Activated T-cell treated with anti-CD3 and anti-CD28 coated beads for 4 hours (primary cell): ENCODE measurements around the gene GAS5.
A peak's percentile ranks its signal among the peaks of the same experiment; 100 is the strongest.
"Not testable (repeated sequence)": the region's sequence is repeated elsewhere in the genome, so short reads cannot be mapped to it uniquely, and the experiment has no call there.

Experiments
- DNase-seq: peaks from one replicate; pipeline ENCODE4 v3.0.0-alpha.2; 2020

Gene GAS5

GRCh38 chr1:173867753-173868265, at the start of gene GAS5:
GAS5 (minus strand) TSS chr1:173867989.
- DNase-seq = peak; percentile 99

GRCh38 chr1:173917149-173917548, 49.4 kb upstream of the GAS5 start, which contains the start of gene SERPINC1:
SERPINC1 (minus strand) TSS chr1:173917327; CDS start chr1:173917259, 68 bp downstream.
- no peak for DNase-seq

GRCh38 chr1:173916667-173917066, 48.9 kb upstream of the GAS5 start:
- no peak for DNase-seq

- no peak for DNase-seq
Measured at GRCh38 chr1:173915596-173915995, 47.8 kb upstream of the GAS5 start.

GRCh38 chr1:173914366-173914871, 46.6 kb upstream of the GAS5 start:
- peak; percentile 4 for DNase-seq

- no peak for DNase-seq
Measured at GRCh38 chr1:173913111-173913510, 45.3 kb upstream of the GAS5 start.

GRCh38 chr1:173903827-173904531, 36.2 kb upstream of the GAS5 start:
- no peak for DNase-seq

GRCh38 chr1:173900992-173901391, 33.2 kb upstream of the GAS5 start:
- no peak for DNase-seq

GRCh38 chr1:173900427-173900826, 32.6 kb upstream of the GAS5 start:
- no peak for DNase-seq

GRCh38 chr1:173894189-173894588, 26.4 kb upstream of the GAS5 start:
- no peak for DNase-seq

- no peak for DNase-seq
Measured at GRCh38 chr1:173893611-173894010, 25.8 kb upstream of the GAS5 start.

- no peak for DNase-seq
Measured at GRCh38 chr1:173889885-173890284, 22.1 kb upstream of the GAS5 start.

- DNase-seq = no peak
Measured at GRCh38 chr1:173888749-173889148, 21.0 kb upstream of the GAS5 start.

- no peak for DNase-seq
Measured at GRCh38 chr1:173887627-173888026, 19.8 kb upstream of the GAS5 start.

GRCh38 chr1:173886746-173887611, 19.2 kb upstream of the GAS5 start:
- DNase-seq = no peak

GRCh38 chr1:173884701-173885100, 16.9 kb upstream of the GAS5 start:
- DNase-seq = no peak

GRCh38 chr1:173881117-173881516, 13.3 kb upstream of the GAS5 start:
- not testable (repeated sequence) for DNase-seq

- no peak for DNase-seq
Measured at GRCh38 chr1:173878251-173878650, 10.5 kb upstream of the GAS5 start.

- DNase-seq = no peak
Measured at GRCh38 chr1:173876732-173877131, 8.9 kb upstream of the GAS5 start.

GRCh38 chr1:173871500-173871899, 3.7 kb upstream of the GAS5 start:
- DNase-seq = no peak

- DNase-seq = no peak
Measured at GRCh38 chr1:173871091-173871490, 3.3 kb upstream of the GAS5 start.

GRCh38 chr1:173870252-173871075, 2.7 kb upstream of the GAS5 start:
- no peak for DNase-seq

- DNase-seq = no peak
Measured at GRCh38 chr1:173869021-173869359, 1.2 kb upstream of the GAS5 start.
